Transverse colon (tissue), 4 donors: ENCODE results near the gene OTOS.

Source experiments
- POLR2A ChIP-seq: fragments of 450-650 bp; IDR thresholded peaks from one replicate; pipeline ENCODE4 v1.6.1; 2016; ENCODE audit warnings: antibody characterized with exemption, mild to moderate bottlenecking, moderate library complexity
- POLR2AphosphoS5 ChIP-seq, 3 donors: sonication (generic); formaldehyde crosslinking; IDR thresholded peaks; one replicate each; pipeline ENCODE4 v1.6.1; 2016; ENCODE audit warnings: antibody characterized with exemption in 3 of 3
- TF ChIP-seq, protein P1 (sequence below), 5 experiments: fragments of 200-600 bp in 3 of 5; fragments of 450-650 bp in 2 of 5; sonication (generic) in 3 of 5; IDR thresholded peaks; 1 replicate in 2 of 5; 2 replicates in 3 of 5; pipeline ENCODE4 v1.5.1; 2016 to 2017; ENCODE audit warnings: antibody characterized with exemption in 5 of 5, inconsistent platforms in 3 of 5, mild to moderate bottlenecking in 2 of 5, moderate library complexity in 1 of 5

- TF ChIP-seq, protein P1, sequence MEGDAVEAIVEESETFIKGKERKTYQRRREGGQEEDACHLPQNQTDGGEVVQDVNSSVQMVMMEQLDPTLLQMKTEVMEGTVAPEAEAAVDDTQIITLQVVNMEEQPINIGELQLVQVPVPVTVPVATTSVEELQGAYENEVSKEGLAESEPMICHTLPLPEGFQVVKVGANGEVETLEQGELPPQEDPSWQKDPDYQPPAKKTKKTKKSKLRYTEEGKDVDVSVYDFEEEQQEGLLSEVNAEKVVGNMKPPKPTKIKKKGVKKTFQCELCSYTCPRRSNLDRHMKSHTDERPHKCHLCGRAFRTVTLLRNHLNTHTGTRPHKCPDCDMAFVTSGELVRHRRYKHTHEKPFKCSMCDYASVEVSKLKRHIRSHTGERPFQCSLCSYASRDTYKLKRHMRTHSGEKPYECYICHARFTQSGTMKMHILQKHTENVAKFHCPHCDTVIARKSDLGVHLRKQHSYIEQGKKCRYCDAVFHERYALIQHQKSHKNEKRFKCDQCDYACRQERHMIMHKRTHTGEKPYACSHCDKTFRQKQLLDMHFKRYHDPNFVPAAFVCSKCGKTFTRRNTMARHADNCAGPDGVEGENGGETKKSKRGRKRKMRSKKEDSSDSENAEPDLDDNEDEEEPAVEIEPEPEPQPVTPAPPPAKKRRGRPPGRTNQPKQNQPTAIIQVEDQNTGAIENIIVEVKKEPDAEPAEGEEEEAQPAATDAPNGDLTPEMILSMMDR (IDR thresholded peaks at IDR 0.05), result no peak
- TF ChIP-seq POLR2AphosphoS5 (IDR thresholded peaks at IDR 0.05) (no peak), POLR2A (no peak)
Observed at GRCh38 chr2:240145461-240145860, 5.0 kb upstream of the OTOS start.
